GM10248 (cell line): ENCODE measurements around the gene TRPM7.

ENCODE experiments used
- CTCF ChIA-PET: fragments of 300-600 bp; sonication (Branson Sonifier 250); formaldehyde crosslinking; extraction: SDS; loops from one replicate; lab custom pipeline; 2021; ENCODE audit warnings: antibody characterized with exemption; lab: Yijun Ruan, JAX
- POLR2A ChIA-PET: fragments of 350-650 bp; sonication (Branson Sonifier 250); formaldehyde crosslinking; extraction: SDS; loops from one replicate; lab custom pipeline; 2020; ENCODE audit warnings: antibody characterized with exemption; lab: Yijun Ruan, JAX
- DNase-seq: peaks from one replicate; pipeline ENCODE4 v3.0.0; 2012; ENCODE audit errors: extremely low spot score
- CTCF ChIP-seq: IDR thresholded peaks from 2 replicates; pipeline ENCODE4 v1.5.1; 2012; ENCODE audit warnings: mild to moderate bottlenecking, low read depth; ENCODE audit errors: extremely low read depth, missing control alignments, control extremely low read depth

The TRPM7 gene

GRCh38 chr15:50687302-50687902 lies 805 bp upstream of the TRPM7 start:
- ChIA-PET POLR2A (no interaction called here), CTCF (interaction anchor here (1.6 kb wide), 1 partner anchor 199 kb away, joined by 3 read pairs; no protein-coding TSS in a partner anchor)
- DNase-seq = no peak
- no peak for TF ChIP-seq CTCF

- ChIA-PET CTCF (interaction anchor here (1.1 to 3.3 kb wide), 2 partner anchors 12 to 190 kb away, joined by 3 to 16 read pairs; no protein-coding TSS in a partner anchor), POLR2A (interaction anchor here (1.1 kb wide), 1 partner anchor 331 kb away, joined by 3 read pairs; the partner anchor contains the start of gene GABPB1)
- peak; percentile 79 for DNase-seq
- no peak for TF ChIP-seq CTCF
Measured at GRCh38 chr15:50685976-50686468, 575 bp downstream of the TRPM7 start.

- no peak for TF ChIP-seq CTCF
- ChIA-PET POLR2A (interaction anchor here (1.1 kb wide), 1 partner anchor 330 kb away, joined by 3 read pairs; the partner anchor contains the start of gene GABPB1), CTCF (interaction anchor here (1.1 to 3.3 kb wide), 2 partner anchors 11 to 191 kb away, joined by 3 to 16 read pairs; no protein-coding TSS in a partner anchor)
- DNase-seq = no peak
Measured at GRCh38 chr15:50685191-50685975, 1.2 kb downstream of the TRPM7 start.

GRCh38 chr15:50681467-50681866 lies 5.1 kb downstream of the TRPM7 start:
- DNase-seq = no peak
- no peak for TF ChIP-seq CTCF
- POLR2A ChIA-PET = no interaction called here
- CTCF ChIA-PET = interaction anchor here (1.3 kb wide), 1 partner anchor 8 kb away, joined by 4 read pairs; no protein-coding TSS in a partner anchor

GRCh38 chr15:50676799-50677483 lies 9.7 kb downstream of the TRPM7 start:
- CTCF ChIA-PET = interaction anchor here (1.0 to 3.2 kb wide), 4 partner anchors 9 to 232 kb away, joined by 3 to 14 read pairs (median 6); partner anchors contain the start of gene AP4E1
- POLR2A ChIA-PET = no interaction called here
- DNase-seq = no peak
- no peak for TF ChIP-seq CTCF
